Measurements from ENCODE around the gene GALR2. TPM values are rescaled to one million over a fixed set of nuclear protein-coding genes. Genes with fewer than 3 reads are reported as not detected.
"Not testable (repeated sequence)": the region's sequence is repeated elsewhere in the genome, so short reads cannot be mapped to it uniquely, and the experiment has no call there.

The GALR2 gene
- total RNA-seq, 1 donor from 2014 or later = 0.17 TPM

DNA sequence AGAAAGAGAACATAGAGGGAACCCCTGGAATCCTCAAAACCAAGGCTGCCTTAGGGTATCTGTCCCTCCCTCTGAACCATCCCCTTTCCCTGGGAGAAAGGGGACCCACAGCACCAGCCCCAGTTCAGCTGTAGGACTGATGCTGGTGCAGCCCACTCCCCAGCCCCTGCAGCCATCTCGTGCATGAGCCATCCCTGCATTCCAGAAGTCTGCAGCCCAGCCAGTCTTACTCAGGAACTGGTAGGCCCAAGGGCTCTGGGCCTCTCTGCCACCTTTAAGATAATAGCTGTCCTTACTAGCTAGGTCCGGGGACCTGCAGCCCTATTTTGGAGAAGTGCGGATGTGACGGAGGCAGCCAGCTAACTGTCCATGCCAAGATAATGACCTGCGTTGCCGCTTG, 41.4 kb upstream of the GALR2 start:
- H3K4me3 ChIP-seq (ENCODE audit: low read depth, low read length) = no peak overlapping the region
- DNase-seq (ENCODE audit: low read depth) = no peak
- no peak for TF ChIP-seq CTCF (conservative IDR thresholded peaks at IDR 0.05; ENCODE audit: low read depth, low read length)

- no peak for TF ChIP-seq CTCF (conservative IDR thresholded peaks at IDR 0.05; ENCODE audit: low read depth, low read length)
- no peak for DNase-seq (ENCODE audit: low read depth)
- H3K4me3 ChIP-seq (ENCODE audit: low read depth, low read length) = no peak overlapping the region
Observed at GRCh38 chr17:76034428-76035350, 39.9 kb upstream of the GALR2 start.

DNA sequence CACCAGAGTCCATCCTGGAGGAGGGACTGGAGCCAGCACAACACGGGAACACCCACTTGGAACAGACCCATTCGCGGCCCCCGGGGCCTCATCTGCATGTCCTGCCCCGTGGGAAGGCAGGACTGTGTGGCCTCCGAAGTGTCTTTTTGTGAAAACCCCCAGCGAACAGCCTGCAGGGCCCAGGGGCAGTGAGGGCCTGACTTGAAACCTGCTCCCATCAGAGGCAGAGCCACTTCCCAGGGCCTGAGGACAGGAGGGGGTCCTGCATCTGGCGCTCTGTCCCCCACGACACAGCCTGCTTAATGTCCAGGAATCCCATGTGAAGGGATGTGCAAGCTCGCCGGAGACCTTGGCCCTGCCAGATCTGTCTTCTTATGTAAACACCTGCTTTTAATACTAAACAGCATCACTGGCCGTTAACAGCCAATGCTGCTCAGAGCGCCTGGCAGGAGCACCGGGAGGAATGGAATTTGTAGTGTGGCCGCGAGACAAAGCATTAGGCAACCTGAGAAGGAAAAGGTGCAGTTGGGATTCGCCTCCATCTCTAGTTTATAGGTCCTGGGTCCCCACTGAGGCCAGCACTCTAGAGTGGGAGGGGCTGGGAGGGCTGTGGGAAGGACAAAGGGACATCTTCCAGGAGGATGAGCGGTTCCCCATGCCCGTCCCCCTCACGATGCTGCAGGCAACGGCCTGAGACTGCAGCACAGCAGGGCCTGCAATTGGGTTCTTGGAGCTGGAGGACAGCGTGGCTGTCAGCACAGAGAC, 37.9 kb upstream of the GALR2 start:
- TF ChIP-seq CTCF (conservative IDR thresholded peaks at IDR 0.05; ENCODE audit: low read depth, low read length) = no peak
- no peak for DNase-seq (ENCODE audit: low read depth)
- H3K4me3 ChIP-seq (ENCODE audit: low read depth, low read length) = no peak overlapping the region

DNA sequence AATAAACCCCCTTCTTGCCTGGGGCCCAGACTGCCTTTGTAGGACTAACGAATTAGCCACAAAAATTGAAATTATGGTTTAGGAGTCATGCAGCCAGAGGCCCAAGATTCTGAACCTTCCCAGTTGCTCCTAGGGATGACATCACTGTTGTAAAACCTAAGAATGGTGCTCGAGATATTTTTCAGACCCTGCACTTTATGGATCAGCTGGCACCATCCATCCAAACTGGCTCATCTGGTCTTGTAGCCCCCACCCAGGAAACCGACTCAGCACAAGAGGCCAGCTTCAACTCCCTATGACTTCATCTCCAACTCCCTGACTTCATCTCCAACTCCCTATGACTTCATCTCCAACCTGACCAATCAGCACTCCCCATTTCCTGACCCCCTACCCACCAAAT, 36.5 kb upstream of the GALR2 start:
- no peak for TF ChIP-seq CTCF (conservative IDR thresholded peaks at IDR 0.05; ENCODE audit: low read depth, low read length)
- no peak overlapping the region for H3K4me3 ChIP-seq (ENCODE audit: low read depth, low read length)
- no peak for DNase-seq (ENCODE audit: low read depth)

DNA sequence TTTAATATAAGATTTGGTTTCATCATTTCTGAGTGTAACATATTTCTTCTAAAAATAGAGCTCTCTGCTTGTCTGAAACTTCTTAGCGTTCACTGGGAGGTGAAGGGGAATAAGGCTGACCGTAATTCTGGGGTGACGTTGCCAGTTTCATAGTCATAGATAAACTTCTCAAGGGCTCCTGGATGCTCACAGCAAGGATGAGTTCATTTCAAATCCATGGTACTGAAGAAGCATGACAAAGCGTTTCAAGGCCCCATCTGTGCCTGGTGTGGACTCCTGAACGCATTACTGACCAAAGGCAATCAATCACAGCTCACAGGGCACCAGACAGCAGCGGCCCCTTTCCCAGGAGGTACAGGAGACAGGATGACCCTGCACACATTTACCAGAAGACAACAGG, 35.5 kb upstream of the GALR2 start:
- TF ChIP-seq CTCF (conservative IDR thresholded peaks at IDR 0.05; ENCODE audit: low read depth, low read length) = no peak
- H3K4me3 ChIP-seq (ENCODE audit: low read depth, low read length) = no peak overlapping the region
- DNase-seq (ENCODE audit: low read depth) = no peak

GRCh38 chr17:76040376-76040775, 34.2 kb upstream of the GALR2 start:
- H3K4me3 ChIP-seq (ENCODE audit: low read depth, low read length) = no peak overlapping the region
- DNase-seq (ENCODE audit: low read depth) = no peak
- TF ChIP-seq CTCF (conservative IDR thresholded peaks at IDR 0.05; ENCODE audit: low read depth, low read length) = no peak

GRCh38 chr17:76042868-76043267, 31.7 kb upstream of the GALR2 start:
- not testable (repeated sequence) for H3K4me3 ChIP-seq (ENCODE audit: low read depth, low read length); DNase-seq (ENCODE audit: low read depth)

GRCh38 chr17:76044475-76045007, 30.0 kb upstream of the GALR2 start:
- not testable (repeated sequence) for DNase-seq (ENCODE audit: low read depth); H3K4me3 ChIP-seq (ENCODE audit: low read depth, low read length)

Data from epithelial cell of proximal tubule (primary cell).